GM13976 (cell line): ENCODE measurements around the gene KCTD21.

Experiments used
- DNase-seq: peaks from one replicate; pipeline ENCODE4 v3.0.0; 2012; ENCODE audit warnings: low spot score
- in situ Hi-C: fragments of 300-500 bp; cut with MboI; formaldehyde crosslinking; loops from one replicate; pipeline ENCODE4 v1.12.0; 2022; ENCODE audit warnings: low sequenced_read_pairs, mixed read lengths, inconsistent platforms; ENCODE audit not compliant: unreplicated experiment
- TF ChIP-seq, protein P1 (sequence below): IDR thresholded peaks from 2 replicates; pipeline ENCODE4 v1.5.1; 2012; ENCODE audit warnings: borderline replicate concordance, mild to moderate bottlenecking; ENCODE audit not compliant: insufficient read depth; ENCODE audit errors: extremely low read depth, missing control alignments, control extremely low read depth

The KCTD21 gene

DNA sequence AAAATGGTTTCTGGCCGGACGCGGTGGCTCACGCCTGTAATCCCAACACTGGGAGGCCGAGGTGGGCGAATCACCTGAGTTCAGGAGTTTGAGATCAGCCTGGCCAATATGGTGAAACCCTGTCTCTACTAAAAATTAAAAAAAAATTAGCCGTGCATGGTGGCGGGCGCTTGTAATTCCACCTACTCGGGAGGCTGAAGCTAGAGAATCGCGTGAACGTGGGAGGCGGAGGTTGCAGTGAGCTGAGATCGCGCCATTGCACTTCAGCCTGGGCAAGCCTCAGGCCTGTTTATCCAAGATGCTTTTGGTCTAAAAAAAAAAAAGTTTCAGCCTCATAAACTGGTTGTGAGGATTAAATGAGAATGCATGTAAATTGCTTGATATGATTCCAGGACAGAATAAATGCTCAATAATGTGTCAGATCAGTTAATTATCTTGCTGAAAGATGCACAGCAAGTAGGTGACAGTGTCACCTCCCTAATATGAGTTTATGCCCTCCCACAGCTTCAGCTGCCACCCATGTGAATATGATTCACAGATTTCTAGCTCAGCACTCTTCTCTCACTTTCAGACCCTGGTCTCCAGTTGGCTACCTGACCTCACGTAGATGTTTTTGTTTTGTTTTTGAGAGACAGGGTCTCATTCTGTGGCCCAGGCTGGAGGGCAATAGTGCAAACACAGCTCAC, 47.9 kb downstream of the KCTD21 start:
- no peak for DNase-seq
- in situ Hi-C loops, result no loop called here
- TF ChIP-seq, protein P1, sequence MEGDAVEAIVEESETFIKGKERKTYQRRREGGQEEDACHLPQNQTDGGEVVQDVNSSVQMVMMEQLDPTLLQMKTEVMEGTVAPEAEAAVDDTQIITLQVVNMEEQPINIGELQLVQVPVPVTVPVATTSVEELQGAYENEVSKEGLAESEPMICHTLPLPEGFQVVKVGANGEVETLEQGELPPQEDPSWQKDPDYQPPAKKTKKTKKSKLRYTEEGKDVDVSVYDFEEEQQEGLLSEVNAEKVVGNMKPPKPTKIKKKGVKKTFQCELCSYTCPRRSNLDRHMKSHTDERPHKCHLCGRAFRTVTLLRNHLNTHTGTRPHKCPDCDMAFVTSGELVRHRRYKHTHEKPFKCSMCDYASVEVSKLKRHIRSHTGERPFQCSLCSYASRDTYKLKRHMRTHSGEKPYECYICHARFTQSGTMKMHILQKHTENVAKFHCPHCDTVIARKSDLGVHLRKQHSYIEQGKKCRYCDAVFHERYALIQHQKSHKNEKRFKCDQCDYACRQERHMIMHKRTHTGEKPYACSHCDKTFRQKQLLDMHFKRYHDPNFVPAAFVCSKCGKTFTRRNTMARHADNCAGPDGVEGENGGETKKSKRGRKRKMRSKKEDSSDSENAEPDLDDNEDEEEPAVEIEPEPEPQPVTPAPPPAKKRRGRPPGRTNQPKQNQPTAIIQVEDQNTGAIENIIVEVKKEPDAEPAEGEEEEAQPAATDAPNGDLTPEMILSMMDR, result no peak

GRCh38 chr11:78139422-78140391, 48.7 kb downstream of the KCTD21 start, which contains the start of gene ALG8:
ALG8 (minus strand) TSS chr11:78139626; CDS start chr11:78139588, 38 bp downstream.
- TF ChIP-seq, protein P1, result no peak
- in situ Hi-C loops, result no loop called here
- peak; percentile 98 for DNase-seq

- TF ChIP-seq, protein P1, result no peak
- peak; percentile 41 for DNase-seq
- in situ Hi-C loops, result no loop called here
Observed at GRCh38 chr11:78138694-78139421, 49.6 kb downstream of the KCTD21 start.

DNA sequence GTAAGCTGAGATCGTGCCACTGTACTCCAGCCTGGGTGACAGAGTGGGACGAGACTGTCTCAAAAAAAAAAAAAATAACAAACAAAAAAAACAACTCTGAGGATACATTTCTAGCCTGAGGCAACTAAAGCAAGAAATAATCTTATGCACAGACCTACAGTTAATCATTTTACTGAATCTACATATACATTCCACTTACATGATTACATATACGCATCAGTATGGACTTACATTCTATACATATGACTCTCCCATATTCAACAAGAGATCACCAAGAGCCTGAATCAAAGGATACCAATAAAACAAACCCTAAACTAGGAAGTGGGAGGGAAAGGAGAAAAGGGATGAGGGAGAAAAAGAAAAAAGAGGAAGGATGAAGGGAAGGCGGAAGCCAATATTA, 50.1 kb downstream of the KCTD21 start:
- no peak for DNase-seq
- TF ChIP-seq, protein P1, result no peak
- in situ Hi-C loops, result no loop called here

- DNase-seq, result no peak
- TF ChIP-seq, protein P1, result no peak
- in situ Hi-C loops, result no loop called here
Observed at GRCh38 chr11:78132475-78132874, 56.0 kb downstream of the KCTD21 start.

DNA sequence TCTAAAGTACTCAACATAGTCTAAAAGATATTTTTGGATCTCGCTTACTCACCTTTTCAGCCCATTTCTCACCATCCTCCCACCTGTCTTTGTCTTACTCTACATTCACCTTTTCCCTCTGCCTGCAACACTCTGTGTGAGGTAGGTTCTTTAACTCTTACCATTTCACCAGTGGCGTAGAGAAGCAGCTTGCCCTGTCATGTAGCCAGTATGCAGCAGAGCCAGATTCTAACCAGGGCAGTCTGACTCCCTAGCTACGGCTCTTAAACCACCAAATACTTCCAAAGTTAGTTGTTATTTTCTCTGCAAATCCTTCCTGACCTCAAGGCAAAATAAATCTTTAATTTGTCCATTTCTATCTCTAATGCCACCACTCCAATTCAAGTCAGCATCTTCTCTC, 56.5 kb downstream of the KCTD21 start:
- no peak for DNase-seq
- TF ChIP-seq, protein P1, result no peak
- in situ Hi-C loops, result no loop called here
